C1 segment of cervical spinal cord (tissue), 14 donors: ENCODE data around the gene MED10.
"Not testable (repeated sequence)": the region's sequence is repeated elsewhere in the genome, so short reads cannot be mapped to it uniquely, and the experiment has no call there.

Experiments
- DNase-seq, 14 donors: peaks; one replicate each; lab custom pipeline; 2025; lab: John Stamatoyannopoulos, UW

The MED10 gene

GRCh38 chr5:6376974-6377520 is 1.3 kb downstream of the MED10 start:
- DNase-seq, result no peak

DNA sequence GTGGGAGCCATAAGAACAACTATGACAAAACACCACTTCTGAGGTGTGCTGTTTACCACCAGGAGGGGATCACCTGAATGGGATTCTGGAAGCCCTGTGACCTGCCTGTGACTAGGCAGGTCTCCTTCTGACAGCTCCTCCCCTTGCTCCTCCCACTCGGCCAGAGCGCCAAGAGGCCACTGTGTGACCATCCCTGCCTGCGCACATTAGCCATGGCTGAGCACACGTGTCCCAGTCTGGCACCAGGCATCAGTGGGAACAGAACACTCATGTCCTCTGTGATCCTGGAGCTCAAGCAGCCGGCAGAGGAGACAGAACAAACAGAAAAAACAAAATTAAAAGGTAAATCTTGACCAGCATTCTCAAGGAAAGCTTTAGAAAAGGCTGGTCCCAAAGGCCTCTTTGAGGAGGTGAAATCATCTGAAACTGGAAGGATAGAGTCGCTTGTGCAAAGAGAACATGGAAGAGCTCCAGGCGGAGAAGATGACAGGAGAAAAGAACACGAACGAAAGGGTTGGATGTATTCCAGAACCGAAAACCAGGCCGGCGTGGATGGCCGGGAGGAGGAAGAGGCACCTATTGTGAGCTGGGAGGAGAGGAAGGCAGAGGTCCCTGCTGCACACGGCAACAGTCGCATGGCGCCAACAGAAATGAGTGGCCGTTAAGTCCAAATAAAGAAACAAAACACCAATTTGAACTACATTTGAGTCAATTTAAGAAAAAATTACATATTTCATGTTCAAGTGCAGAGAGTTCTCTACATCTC is 5.1 kb downstream of the MED10 start:
- no peak for DNase-seq

- DNase-seq, result no peak
Measured at GRCh38 chr5:6372251-6373080, 5.9 kb downstream of the MED10 start.

DNA sequence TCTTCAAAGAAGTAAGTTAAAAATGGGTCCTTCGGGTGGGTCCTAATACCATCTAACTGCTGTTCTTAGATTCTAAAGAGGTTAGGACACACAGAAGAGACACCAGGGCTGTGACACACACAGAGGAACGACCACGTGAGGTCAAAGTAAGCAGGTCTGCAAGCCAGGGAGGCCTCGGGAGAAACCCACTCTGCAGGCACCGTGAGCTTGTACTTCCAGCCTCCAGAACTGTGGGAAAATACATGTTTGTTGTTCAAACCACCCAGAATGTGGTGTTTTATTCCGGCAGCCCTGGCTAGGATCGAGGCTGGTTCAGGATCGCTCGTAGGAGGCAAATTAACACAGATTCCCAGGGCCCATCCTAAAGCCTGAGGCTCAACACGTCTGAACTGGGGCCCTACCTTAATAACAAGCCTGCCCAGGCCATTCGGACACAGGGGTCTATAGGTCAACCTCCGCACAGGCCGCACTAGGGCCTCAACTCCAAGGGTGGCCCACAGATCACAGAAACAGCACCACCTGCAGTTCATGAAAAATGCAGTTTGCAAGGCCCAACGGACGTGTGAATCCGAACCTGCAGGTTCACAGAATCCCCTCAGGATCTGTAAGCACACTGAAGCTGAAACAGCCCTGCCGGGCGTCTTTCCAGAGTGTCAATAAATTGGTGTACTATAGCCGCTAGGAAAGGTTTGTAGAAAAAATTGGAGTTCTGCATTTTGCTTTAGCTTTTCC is 7.1 kb downstream of the MED10 start:
- DNase-seq, result no peak

GRCh38 chr5:6370580-6370979 is 7.8 kb downstream of the MED10 start:
- DNase-seq, result peak in 1 of 14 donors; percentile 8

DNA sequence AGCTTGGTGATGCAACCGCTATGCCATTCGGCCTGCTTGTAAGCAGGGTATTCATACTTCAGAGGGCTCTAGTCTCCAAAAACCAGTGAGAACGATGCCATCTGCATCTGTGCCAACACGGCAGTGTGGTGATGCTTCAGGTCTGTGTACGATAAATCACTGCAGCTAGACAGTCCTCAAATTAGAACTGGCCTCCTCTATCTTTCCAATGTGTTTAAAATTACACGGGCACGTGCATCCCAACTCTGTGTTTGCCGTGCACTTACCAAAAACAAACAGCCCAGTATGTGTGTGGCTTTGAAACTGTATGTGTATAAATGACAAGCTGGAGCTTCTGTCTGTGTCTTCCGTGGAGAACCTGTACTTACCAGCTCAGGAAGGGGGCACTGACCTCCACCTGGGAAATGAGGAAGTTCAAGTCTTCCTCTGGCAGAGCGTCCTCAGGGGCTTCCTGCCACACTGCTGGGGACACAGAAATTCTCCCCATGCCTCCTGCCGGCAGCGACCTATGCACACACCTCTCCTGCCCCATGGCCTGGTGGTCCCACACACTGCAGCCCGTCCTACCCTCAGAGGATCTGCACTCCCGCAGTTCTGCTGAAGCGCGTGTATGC is 12.3 kb downstream of the MED10 start:
- DNase-seq, result peak in 1 of 14 donors; percentile 27

DNA sequence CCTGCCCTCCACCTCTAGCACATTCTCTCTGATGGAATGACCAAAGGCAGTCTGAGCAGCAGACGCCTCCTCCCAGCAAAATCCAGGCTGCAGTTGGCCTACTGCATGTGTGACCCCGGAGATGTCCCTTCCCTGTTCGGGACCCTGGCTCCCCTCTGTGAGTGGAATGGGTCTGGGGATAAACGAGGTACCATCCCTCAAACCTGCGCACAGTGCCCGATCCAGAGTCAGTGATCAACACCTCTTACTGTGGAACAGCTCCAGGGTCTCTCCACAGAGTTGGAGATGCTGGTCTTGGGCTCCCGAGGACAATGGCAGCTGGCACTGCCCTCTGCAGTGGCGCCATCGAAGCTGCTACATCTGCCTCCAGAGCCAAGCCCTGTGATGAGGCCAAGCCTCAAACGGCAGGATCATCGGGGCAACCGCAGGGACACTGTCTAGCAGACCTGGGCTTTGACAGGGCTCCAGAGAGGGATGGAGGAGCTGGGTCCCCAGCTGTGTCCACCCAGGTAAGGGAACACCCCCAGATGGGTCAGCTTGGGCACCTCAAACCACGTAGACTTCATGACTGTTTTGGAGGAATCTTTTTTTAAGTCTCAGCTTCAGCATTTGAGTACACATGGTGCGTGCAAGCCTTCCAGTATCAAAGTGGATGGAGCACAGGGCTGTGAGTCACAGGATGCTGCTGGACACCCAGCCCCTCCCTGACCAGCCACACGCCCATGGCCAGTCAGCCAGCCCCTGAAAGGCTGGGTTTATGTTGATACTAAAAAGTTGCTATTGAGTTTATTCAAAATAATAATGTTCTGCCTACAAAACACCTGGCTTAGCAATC is 13.0 kb downstream of the MED10 start:
- DNase-seq, result no peak

- DNase-seq, result not testable (repeated sequence)
Measured at GRCh38 chr5:6363454-6364011, 14.8 kb downstream of the MED10 start.

DNA sequence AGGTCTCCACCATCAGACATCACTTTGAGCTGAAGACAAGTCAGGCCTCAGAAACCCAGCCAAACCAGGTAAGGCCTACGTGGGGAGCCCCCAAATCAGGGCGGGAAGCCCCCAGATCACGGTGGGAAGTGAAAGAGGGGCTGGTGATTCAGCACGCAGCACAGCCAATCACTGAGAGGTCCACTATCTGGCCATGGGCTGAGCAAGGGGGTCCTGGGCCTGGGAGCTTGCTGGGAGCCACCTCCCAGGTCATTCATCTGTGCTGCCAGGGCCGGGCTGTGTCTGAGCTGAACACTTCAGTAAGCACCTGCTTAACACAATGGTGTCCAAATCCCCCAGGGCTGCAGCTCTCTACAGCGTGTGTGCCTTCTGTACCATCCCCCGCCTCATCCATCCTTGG is 15.5 kb downstream of the MED10 start:
- DNase-seq, result no peak

DNA sequence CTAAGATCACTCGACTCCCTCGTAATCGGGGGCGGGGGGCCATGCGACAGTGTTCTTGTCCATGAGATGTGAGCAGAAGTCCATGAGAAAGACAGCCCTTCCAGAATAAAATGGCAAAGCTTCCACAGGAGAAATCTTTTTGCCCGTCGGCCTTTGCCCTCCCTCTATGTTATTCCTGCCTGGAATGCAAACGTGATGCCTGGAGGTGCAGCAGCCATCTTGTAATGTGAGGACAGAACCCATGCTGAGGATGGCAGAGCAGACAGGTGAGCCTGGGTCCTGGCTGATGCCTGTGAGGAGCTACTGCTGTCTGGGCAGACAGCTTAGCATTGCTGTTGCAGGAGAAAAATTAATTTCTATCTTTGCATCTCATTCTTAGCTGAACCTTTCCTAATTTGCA is 17.2 kb downstream of the MED10 start:
- DNase-seq, result no peak

DNA sequence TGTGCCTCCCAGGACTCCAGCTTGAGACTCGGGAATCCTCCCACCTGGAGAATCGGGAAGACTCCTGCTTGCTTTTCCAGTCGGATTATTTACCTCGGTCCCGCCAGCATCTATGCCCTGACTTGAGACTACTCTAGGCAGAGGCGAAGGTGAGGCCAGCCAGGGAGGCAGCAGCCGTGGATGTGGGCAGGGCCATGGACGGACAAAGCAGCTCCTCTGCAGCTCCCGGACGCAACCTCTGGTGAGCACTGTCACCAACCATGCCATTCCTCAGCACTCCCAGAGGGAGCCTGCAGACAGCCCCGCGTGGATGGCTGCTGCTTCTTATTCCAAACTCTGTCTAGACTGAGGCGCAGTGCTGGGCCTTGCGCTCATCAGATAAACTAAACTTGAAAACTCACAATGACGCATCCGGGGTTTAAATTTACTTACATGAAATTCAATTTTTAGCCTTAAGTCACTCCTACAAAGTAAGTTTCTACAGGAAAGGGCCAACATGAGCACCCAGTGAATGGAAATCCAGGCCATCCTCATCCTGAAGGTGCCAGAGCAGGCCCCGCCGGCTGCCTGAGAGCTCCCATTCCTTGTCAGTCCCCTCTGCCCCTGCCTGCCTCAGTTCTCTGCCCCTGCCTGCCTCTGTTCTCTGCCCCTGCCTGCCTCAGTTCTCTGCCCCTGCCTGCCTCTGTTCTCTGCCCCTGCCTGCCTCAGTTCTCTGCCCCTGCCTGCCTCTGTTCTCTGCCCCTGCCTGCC is 17.8 kb downstream of the MED10 start:
- DNase-seq, result no peak

DNA sequence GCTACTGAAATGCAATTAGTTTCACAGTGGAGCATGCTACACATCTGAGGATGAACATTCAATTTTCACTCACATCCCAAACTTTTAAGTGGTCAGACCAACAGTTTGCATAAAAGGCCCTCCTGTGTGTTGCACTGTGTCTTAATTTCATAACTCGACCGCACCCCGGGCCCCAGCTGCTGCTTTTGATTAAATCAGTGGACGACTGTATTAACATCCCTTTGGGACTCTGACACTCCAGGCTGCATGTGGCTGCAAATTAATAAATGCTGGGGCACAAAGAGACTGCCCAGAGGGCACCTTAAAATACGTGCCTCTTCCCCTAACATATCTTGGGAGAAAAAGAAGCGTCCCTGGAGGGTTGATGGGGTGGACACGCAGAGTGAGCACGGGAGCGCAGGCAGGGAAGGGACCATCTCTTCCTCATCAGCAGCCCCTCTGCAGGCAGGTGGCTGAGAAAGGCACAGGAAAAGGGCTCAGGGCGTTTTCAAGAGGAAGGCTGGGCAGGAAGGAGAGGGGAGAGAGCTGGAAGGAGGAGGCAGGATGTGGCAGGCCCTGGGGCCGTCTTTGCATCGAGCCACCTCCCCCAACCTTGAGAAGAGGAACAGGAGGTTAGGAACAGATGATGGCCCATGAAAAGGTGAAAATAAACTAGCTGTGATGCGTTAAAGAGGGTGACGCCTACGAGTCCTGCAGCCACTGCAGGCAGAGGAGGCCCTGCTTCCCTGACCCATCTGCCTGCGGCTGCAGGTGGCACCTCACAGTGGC is 18.6 kb downstream of the MED10 start:
- DNase-seq, result no peak

DNA sequence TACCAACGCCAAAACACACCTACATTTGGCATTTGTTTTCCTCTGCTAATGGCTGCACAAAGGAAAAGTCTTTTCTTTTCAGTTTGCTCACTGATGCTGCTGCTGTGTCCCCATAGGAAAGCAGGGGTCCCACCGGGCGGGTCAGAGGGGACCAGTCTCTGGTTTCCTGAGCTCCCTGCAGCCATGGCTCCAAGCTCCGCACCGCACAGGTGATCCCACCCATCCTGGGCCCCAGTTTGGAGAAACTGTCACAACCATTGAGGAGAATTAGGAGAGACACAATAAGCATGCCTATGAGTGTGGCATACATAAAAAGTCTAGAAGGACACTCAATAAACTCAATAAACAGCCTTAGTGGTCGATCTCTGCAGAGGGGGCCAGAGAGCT is 19.9 kb downstream of the MED10 start:
- DNase-seq, result no peak

GRCh38 chr5:6357817-6358433 is 20.4 kb downstream of the MED10 start:
- not testable (repeated sequence) for DNase-seq

DNA sequence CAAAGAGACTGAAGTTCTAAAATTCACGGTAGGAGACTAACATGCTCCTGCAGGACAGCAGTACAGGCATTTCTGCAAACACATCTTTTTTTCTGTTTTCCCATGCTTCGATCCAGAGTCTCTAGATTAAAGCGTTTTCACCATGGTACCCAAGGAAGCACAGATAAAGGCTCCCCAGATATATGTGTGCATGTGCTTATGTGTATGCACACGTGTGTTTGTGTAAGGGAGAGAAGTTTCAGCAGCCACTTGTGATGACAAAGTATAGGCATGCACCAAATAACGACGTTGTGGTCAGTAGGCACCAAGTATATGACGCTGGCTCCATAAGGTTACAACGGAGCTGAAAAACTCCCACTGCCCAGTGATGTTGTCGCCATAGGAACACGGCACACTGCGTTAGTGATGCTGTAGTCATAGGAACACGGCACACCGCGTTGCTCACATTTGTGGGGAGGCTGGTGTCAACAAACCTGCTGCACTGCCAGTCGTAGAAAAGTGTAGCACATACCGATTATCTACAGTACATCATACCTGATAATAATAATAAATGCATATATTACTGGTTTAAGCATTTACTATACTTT is 21.7 kb downstream of the MED10 start:
- no peak for DNase-seq

DNA sequence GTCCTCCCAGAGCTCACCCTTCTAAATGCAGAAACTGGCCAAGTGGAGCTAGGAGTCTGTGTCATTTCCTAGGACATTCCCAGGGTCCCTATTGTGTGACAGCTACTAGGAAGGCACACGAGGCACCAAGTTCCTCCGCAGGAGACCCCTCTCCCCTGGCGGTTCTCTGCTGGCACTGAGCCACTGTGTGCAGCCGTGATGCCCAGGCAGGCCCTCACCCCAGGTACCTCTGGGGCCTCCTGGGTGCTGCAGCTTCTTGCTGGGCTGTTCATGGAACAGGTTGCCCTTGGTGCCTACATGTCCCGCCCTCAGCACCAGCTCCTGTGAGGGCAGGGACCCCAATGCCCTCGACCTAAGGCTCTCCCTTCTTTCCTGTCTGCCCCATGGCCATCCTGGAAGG is 23.1 kb downstream of the MED10 start:
- DNase-seq, result no peak

- DNase-seq, result no peak
Measured at GRCh38 chr5:6354848-6355247, 23.5 kb downstream of the MED10 start.
